Cardiac muscle cell (in vitro differentiated cells and primary cell): ENCODE data around the gene LRMDA. TPM values are rescaled to one million over a fixed set of nuclear protein-coding genes. Genes with fewer than 3 reads are reported as not detected.

Source experiments
- DNase-seq, 2 donors: peaks; one replicate each; pipeline versions ENCODE4 v3.0.0 to v3.0.0-alpha.2; 2010 to 2017; ENCODE audit warnings: low read depth in 1 of 2, low spot score in 1 of 2
- H3K27ac ChIP-seq: fragments of 200-600 bp; sonication (generic); 2 replicates; pipeline ENCODE4 v1.5.1; 2016
- H3K27me3 ChIP-seq: fragments of 200-600 bp; sonication (generic); 2 replicates; pipeline ENCODE4 v1.6.0; 2016; ENCODE audit warnings: control low read depth
- H3K36me3 ChIP-seq: fragments of 200-600 bp; sonication (generic); 2 replicates; pipeline ENCODE4 v1.5.1; 2016; ENCODE audit warnings: control low read depth
- H3K4me1 ChIP-seq: fragments of 200-600 bp; sonication (generic); 2 replicates; pipeline ENCODE4 v1.8.1; 2017; ENCODE audit warnings: low read depth, mild to moderate bottlenecking, mixed run types
- H3K4me3 ChIP-seq: fragments of 200-600 bp; sonication (generic); 2 replicates; pipeline ENCODE4 v1.5.1; 2016; ENCODE audit warnings: mild to moderate bottlenecking
- H3K9me3 ChIP-seq: fragments of 200-600 bp; sonication (generic); 2 replicates; pipeline ENCODE4 v1.5.1; 2017; ENCODE audit warnings: low read depth, mild to moderate bottlenecking, control low read depth
- CTCF ChIP-seq: IDR thresholded peaks from 2 replicates; pipeline ENCODE4 v1.5.1; 2012; ENCODE audit warnings: low read depth, mild to moderate bottlenecking, low read length
- polyA plus RNA-seq: library from polyadenylated mRNA; unstranded; fragments of >200 nt; fragmentation: Nextera tagmentation; extraction: Ambion mirVana; gene quantifications from 2 replicates; pipeline ENCODE4 v1.2.1, GENCODE V29; 2016
- total RNA-seq: library from RNA; depleted of rRNA; stranded (reverse); fragments of >200 nt; gene quantifications from 2 replicates; pipeline ENCODE4 v1.2.3, GENCODE V29; 2016

Gene LRMDA
- total and polyA plus RNA-seq, 2 experiments from 2014 or later: 6.2 to 11.7 TPM

- no peak for DNase-seq
- Histone ChIP-seq H3K4me3 (no peak overlapping the region), H3K27me3 (no peaks in the 10 kb centered on the region), H3K27ac (no peak overlapping the region), H3K36me3 (no peaks in the 10 kb centered on the region), H3K4me1 (no peaks in the 10 kb centered on the region), H3K9me3 (no peaks in the 10 kb centered on the region)
- no peak for TF ChIP-seq CTCF
Measured at GRCh38 chr10:75880031-75880775, 448.8 kb downstream of the LRMDA start.

GRCh38 chr10:75883081-75884072 lies 452.0 kb downstream of the LRMDA start:
- no peak overlapping the region for H3K27ac ChIP-seq
- no peaks in the 10 kb centered on the region for H3K9me3 ChIP-seq
- no peak overlapping the region for H3K4me3 ChIP-seq
- H3K36me3 ChIP-seq: no peaks in the 10 kb centered on the region
- no peak for DNase-seq
- H3K27me3 ChIP-seq: no peaks in the 10 kb centered on the region
- no peak for TF ChIP-seq CTCF
- H3K4me1 ChIP-seq: no peaks in the 10 kb centered on the region

- H3K36me3 ChIP-seq: no peaks in the 10 kb centered on the region
- no peak for DNase-seq
- H3K27me3 ChIP-seq: no peaks in the 10 kb centered on the region
- no peak for TF ChIP-seq CTCF
- H3K4me3 ChIP-seq: no peak overlapping the region
- no peaks in the 10 kb centered on the region for H3K9me3 ChIP-seq
- H3K27ac ChIP-seq: no peak overlapping the region
- no peaks in the 10 kb centered on the region for H3K4me1 ChIP-seq
Measured at GRCh38 chr10:75884808-75885207, 453.4 kb downstream of the LRMDA start.

GRCh38 chr10:75887369-75887768 lies 455.9 kb downstream of the LRMDA start:
- no peak for TF ChIP-seq CTCF
- Histone ChIP-seq H3K9me3 (no peaks in the 10 kb centered on the region), H3K36me3 (no peaks in the 10 kb centered on the region), H3K27ac (no peak overlapping the region), H3K4me1 (no peaks in the 10 kb centered on the region), H3K27me3 (no peaks in the 10 kb centered on the region), H3K4me3 (no peak overlapping the region)
- DNase-seq: no peak

- no peak overlapping the region for H3K27ac ChIP-seq
- no peak overlapping the region for H3K4me3 ChIP-seq
- no peaks in the 10 kb centered on the region for H3K36me3 ChIP-seq
- H3K4me1 ChIP-seq: no peaks in the 10 kb centered on the region
- no peak for DNase-seq
- H3K9me3 ChIP-seq: no peaks in the 10 kb centered on the region
- TF ChIP-seq CTCF: no peak
- H3K27me3 ChIP-seq: no peaks in the 10 kb centered on the region
Measured at GRCh38 chr10:75887992-75888680, 456.7 kb downstream of the LRMDA start.
